GM18507 (cell line): Measurements from ENCODE around the gene AP5B1.

Source experiments
- DNase-seq: peaks from one replicate; pipeline ENCODE4 v3.0.0; 2011; ENCODE audit warnings: low read depth; ENCODE audit not compliant: insufficient read length; ENCODE audit errors: extremely low spot score
- FAIRE-seq: peaks from 2 replicates; lab custom pipeline; 2011; peaks lifted over from hg19 to GRCh38; lab: Jason Lieb, UNC

The AP5B1 gene

DNA sequence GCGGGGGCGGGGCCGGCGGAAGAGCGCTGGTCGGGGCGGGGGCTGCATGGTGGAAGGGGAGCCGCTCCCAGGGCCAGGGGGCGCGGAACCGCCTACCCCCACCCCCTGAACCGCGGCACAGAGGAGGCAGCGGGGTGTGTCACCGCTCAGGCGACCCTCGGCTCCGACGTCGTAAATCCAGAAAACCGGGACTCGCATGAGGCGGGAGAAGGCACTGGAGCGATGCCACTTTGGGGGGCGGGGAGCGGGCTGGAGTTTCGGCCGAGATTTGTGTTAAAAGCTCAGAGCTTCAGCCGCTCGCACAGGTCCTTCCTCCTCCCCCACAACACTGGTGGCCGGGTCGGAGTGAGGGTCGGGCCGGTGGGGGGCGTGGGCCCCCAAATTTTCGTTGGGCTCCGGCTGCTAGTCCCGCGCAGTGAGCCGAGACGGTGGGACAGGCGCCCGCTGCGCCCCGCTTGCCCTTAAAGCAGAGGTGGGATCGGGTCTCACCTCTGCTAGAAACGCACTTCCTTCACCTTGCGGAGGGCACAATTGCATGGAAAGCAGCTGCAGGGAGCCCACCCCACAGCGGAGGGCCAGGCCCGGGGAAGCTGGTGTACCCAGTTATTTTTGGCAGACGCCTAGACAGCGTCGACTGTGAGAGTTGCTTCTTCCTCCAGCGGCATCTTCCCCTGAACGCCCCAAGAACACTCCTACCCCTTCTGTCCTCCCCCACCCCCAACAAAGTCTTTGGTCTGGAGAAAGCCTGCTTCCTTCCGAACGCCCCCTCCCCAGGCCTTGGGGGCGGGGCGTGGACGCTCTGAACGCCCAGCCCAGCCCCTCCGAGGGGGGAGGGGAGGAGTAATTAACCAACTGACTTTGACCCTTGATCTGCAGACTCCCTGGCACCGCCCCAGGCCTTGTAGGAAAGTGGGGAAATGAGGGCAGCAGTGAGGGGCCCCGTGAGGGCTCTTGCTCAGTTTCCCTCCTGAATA lies 7.2 kb upstream of the AP5B1 start:
- DNase-seq (no peak), FAIRE-seq (no peak)

DNA sequence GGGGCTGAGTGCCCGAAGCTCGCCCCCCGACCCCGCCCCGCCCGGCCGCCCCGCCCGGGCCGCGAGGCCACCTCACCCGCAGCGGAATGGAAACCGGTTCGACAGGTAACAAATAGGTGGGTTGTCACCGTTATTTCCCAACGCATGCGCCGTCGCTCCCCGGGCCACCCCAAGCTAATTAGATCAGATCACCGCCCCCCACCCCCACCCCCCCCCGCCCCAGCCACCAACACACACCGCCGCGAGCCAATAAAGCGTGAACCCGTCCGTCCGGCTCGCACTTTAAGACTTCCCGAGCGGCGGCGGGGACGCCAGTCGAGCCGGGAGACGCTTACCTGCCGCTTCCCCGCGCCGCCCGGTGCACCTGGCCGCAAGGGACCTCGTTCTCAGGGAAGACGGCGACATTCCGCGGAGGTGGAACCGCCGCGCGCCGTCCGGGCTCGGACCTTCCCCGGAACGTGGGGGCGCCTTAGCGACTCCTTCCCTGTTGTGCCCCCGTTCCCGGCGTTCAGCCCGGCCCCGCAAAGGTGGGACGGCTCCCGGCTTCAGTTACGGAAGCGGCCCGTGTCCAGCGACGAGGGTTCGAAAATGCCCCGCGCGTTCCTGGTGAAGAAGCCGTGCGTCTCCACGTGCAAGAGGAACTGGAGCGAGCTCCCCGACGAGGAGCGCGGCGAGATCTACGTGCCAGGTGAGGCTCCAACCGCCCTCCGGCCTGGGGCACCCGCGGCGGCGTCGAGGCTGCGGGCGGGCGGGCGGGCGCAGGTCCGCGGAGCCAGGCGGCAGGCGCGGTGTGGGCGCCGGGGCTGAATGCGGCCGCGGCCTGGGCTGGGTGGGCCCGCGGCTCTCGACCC lies 6.2 kb upstream of the AP5B1 start, which contains the start of gene OVOL1:
Gene OVOL1, plus strand, starts transcription at position 278 of the 851 bp plus-strand sequence. Its CDS starts 311 bp downstream, at position 589.
- no peak for DNase-seq
- FAIRE-seq: no peak

DNA sequence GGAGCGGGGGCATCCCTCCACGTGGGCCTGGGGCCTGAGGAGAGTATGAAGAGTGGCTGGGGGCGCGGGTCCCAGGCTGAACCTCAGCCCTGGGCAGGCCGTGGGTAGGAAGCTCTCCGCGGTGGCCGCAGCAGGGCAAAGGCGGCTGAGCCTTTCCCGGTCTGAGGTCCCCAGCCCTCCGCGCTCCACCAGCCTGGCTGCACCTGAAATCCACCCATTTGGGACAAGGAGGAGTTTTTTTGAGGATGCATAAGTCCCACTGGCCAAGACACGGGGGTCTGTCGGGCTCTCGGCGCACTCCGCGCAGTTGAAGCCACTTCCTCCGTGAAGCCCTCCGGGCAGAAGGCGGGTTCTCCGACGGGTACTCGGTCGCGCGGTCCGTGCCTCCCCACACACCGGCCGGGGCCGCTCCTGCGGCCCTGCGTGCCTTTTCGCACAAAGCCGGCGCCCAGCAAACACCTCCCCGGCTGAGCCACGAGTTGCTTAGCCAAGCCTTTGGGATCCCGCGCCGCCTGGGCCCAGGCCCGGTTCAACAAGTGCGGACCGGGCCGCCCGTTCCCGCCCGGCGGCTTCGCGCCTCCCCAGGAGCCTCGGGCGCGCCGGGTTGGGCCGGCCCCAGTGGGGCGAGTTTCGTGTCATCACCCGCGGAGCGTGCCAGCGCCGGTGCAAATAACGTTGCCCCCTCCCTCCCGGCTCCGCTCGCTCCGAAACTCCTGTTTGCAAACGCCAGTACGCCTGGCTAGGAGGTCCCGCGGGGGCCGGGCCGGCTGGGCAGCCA lies 5.4 kb upstream of the AP5B1 start:
- FAIRE-seq: no peak
- no peak for DNase-seq

DNA sequence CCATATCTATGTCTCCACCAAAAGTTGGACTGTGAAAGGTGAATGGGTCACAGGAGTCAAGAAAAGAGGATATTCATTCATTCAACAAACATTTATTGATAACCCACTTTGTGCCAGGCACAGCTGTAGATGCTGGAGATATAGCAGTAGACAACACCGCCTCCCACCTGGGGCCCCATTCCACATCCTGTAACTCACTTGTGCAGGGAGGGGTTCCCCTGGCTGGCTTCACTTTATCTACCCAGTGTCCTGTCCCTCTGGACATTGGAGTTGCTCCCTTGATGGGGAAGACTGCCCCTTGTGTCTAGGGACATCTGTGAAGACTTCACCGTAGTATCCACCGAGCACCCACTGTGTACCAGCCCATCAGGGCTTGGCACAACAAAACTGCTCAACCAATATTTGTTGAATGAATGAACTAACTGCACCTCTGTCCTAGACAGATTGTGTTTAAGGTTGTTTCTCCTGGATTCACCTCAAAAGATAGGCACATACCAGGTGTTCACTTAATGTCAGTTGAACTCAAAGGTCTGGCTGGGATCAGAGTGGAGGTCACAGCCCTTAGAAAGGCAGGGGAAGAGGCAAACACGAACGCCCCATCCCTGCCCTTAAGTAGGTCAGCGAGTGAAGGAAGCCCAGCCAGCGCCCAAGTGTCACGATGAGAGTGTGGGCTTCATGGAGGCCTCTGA lies 4.7 kb upstream of the AP5B1 start:
- DNase-seq (no peak), FAIRE-seq (no peak)

DNA sequence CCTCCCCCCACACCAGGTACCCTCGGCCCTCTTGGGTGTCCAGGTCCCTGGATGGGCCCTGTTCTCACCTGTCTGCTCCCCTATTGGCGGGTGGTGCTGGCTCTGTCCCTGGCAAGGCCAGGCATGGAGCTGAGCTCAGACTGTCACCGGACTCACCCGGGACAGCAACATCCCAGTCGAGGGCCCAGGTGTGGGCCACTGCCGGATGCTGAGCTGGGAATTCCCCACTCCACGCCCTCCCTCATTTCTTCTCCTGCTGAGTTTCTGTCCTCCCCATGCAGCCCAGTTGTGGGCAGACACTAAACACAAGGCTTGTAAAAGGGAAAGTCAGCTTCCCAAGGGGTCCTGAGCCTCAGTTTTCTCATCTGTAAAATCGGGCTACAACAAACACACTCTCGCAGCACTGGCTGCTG lies 2.0 kb upstream of the AP5B1 start:
- DNase-seq: no peak
- no peak for FAIRE-seq

DNA sequence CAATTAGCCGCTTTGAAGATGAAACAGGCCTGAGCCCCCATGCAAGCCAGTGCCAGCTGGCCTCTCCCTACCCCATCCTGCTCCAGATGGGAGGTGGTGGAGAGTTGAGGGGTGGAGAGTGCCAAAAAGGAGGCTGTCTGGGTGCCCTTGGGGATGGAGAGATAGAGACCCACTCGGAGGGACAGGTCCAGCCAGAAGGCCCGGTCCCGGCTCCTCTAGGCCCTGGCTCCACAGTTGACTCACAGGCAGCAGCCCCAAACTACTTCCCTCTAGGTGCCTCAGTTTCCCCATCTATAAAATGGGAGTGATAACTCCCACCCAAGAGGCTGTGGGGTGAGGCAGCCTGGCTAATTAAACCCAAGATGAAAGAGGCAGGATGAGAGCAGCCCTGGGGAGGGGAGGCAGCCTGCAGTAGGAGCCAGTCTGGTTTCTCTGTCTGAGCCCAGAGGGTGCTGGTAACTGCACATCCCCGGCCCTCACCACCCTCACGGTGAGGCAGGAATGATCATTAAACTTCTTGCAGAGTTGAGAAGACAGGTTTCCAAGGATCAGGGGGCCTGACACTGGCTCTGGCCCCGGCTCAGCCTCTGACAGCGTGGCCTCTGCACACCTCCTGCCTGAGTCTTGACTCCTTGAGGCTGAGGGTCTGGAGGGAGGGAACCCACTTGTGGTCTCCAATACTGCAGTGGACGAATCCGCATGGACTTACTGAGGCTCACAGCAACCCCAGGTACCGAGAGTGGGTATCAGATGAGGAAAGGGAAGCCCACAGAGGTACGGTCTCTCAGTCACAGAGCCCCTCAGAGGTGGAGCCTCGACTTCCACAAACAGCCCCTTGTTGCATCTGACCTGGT lies 1.4 kb upstream of the AP5B1 start:
- FAIRE-seq: no peak
- DNase-seq: no peak

DNA sequence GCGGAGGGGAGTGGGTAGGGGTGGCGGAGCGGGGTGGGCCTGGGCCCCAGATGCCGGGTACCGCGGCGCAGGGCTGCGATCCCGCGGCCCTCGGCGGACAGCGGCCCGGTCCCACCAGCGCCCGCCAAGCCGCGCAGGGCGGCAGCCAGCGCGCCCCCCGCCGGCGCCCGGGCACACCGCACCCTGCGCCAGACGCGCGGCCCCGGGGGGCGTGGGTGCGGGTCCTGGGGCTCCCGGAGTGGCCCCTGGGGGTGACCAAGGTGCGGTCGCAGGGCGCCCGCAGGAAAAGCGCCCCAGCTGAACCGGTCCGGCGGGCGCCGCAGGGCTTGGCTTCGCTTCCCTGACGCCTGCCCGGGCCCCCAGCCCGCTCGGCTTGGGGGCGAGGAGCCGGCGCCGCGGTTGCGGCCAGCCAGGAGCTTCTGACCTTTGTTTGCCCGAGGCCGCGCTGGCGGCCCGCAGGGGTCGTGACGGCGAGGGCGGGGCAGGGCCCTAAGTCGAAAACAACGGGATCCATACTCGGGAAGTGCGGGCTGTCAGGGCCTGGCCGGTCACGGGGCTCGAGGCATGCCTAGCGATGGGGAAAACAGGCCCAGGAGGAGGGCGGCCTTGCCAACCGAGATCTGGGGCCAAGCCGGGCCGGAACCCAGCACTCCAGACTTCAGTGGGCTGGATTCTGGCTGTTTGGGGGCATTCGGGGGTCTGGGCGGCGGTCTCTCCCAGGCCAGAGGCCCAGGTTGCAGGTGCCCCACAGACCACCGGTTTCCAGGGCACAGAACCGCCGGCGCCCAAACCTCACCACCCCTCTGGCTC lies 581 bp upstream of the AP5B1 start:
- DNase-seq (no peak), FAIRE-seq (no peak)

DNA sequence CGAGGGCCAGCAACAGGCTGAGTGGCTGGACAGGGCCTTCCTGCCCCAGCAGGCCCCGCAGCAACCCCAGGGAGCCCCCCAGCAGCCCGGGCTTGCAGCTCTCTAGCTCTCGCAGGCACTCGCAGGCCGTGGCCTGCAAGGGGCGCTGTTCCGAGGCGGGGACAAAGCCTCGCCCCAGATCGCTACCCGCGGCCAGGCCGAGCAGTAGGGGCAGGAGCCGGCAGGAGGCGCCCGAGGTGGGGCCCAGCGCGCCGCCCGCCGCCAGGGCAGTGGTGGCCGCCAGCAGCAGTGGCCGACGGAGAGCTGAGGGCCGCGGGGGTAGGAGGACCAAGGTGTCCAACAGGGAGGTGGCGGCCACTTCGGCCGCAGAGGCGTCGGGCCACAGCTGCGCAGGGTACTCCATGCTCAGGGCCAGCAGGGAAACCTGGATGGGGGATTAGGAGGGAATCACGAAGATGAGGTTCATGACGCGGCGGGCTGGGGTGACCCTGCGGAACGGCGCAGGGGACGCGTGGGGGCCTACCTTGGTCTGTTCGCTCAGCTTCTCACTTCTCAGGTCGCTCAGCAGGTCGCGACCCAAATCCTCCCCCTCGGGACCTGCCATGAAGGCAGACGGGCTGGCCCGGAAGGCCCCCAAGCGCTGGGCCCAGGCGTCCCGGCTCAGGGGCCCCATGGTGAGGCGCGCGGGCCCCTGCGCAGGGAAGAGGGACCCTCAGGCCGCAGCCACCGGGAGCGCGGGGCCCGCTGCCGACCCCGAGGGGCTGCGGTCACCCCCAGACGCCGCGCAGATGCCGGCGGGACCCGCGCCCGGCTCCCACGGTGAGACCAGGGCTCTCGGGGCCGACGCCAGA lies 632 bp downstream of the AP5B1 start:
- FAIRE-seq: peak; percentile 77
- DNase-seq: peak; percentile 79

DNA sequence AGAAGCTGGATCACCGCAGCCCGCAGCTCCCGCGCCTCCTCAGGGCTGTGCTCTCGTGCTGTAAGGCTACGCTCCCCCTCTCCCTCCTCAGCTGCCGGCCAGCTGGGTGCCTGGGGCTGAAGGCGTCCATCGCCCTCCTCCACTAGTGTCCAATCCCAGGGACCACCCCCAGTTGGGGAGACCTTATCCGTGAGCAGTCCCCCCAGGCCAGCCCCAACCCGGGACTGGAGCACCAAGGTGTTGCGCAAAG lies 1.2 kb downstream of the AP5B1 start:
- DNase-seq (no peak), FAIRE-seq (no peak)

DNA sequence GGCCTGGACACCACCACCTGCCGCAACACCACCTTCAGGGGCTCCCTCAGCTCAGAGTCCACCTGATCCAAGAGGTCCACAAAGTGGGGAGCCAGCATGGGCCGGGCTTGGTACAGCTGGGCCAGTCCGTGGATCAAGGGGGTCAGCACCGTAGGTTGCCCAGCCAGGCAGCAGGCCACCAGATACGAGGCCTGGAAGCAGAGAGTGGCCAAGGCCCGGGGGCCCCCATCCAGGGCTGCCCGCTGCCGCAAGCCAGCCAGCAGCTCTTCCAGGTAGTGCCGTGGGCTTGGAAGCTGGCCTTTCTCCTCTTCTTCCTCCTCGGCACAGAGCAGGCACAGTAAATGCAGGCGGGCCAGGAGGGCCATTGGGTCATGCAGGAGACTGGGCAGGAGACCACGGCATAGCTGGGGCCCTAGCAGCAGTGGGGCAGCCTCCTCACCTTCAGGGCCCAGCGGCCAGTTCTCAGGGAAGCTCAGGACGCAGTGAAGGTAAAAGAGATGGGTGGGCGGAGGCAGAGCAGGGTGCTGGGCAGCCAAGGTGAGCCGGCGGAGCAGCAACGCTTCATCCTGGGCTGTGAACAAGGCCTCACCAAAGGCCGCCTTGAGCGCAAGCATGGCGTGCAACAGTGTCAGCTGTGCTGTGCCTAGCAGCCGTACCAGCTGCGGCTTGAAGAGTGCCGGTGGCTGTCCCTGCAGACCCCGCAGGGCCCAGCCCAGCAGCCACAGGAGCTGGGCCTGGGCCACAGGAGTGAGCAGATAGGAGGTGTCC lies 1.7 kb downstream of the AP5B1 start:
- FAIRE-seq (no peak), DNase-seq (no peak)

DNA sequence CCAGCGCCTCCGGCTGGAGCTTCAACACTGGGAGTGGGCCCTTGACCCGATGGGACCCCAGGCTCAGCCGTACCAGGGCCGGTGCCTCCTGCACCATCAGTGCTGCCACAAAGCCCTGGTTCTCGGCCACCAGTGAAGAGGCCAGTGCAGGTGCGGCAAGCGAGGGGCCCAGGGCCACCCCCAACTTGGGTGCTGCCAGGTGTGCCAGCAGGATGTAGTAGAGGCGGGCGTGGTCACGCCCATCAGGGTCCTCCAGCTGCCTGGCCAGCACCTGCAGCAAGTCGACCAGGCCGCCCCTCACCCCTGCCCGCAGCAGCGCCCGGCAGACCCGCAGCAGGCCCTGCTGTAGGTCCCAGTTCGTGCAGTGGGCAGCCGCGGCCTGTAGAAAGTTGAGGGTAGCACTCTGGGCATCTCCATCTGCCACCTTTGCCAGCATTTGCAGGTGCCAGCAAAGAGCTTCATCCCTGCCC lies 2.3 kb downstream of the AP5B1 start:
- DNase-seq (no peak), FAIRE-seq (no peak)

DNA sequence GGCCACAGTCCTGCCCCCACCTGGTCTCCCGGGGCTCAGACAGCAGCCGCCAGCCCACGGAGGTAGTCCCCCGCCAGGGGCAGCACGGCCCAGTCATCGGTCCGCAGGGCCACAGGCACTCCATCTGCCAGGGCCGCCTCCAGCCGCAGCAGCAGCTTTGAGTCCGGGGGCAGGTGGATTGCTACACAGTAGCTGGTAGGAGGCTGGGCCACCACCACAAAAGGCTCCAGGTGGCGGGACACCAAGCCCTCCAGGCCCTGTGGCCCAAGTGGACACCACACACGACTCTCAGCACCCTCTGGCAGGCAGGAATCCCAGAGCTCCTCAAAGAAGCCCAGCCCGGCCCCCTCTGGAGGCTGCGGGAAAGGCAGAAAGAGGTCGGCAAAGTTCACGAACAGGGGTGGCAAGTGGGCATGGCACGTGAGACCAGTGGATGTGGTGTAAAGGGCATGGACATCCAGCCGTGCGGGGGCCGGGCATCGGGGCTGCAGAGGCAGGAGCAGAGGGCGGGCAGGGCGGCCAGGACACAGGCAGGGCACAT lies 2.9 kb downstream of the AP5B1 start:
- no peak for DNase-seq

DNA sequence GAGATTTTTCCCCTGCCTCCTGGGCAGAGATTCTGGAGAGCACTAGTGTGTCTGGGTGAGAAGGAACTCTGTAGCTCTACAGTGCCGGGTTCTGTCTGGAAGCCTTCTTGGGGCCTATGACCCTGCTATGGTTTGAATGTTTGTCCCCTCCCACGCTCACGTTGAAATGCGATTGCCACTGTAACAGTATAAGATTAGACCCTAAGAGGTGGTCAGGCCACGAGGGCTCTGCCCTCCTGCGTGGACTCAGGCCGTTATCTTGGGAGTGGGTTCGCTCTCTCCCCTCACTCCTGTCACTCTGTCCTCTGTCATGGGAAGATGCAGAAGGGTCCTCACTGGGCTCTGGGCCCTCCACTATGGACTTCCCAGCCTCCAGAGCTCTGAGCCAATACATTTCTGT lies 3.5 kb downstream of the AP5B1 start:
- no peak for FAIRE-seq
- DNase-seq: no peak

More for the DNA sequence above, 2.9 kb downstream of the AP5B1 start:
- no peak for FAIRE-seq

DNA sequence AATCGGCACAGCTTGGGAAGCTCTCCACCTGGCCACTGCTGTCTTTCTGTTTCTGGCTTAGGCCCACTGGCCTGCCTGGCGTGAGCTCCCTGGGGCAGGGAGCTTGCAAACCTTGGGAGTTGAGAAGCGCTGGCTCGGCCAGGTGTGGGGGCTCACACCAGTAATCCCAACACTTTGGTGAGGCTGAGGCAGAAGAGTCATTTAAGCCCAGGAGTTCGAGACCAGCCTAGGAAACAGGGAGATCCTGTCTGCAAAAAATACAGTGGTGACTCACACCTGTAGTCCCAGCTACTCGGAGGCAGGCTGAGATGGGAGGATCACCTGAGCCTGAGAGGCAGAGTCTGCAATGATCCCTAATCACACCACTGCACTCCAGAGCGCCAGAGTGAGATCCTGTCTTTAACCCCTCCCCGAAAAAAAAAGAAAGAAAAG lies 4.0 kb downstream of the AP5B1 start:
- FAIRE-seq (no peak), DNase-seq (no peak)

DNA sequence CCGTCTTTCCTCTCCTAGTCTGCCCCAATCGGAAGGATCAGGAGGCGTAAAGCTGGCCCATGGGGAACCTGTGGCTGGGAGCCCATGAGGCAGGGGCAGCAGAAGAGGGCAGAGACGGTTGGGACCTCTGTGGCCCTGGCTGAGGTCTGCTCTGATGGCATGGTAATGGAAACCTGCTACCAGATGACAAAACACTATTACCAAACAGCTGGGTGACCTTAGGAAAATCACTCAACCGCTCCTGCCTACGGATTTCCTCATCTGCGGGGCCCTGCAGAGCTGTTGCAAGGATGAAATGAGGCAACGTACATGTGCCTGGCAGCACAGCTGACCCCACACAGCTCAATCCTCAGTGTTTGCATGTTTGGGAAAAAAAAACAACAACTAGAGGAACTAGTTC lies 4.6 kb downstream of the AP5B1 start:
- FAIRE-seq: no peak

More for the DNA sequence above, 4.6 kb downstream of the AP5B1 start:
- DNase-seq: no peak
